HEK293 (cell line): ENCODE results near the gene ANO6.

Experiments
- CTCF ChIA-PET: fragments of 350-600 bp; formaldehyde crosslinking; extraction: SDS; loops from one replicate; lab custom pipeline; 2021; ENCODE audit warnings: antibody characterized with exemption; lab: Yijun Ruan, JAX
- POLR2A ChIA-PET: fragments of 300-600 bp; formaldehyde crosslinking; extraction: SDS; loops from one replicate; lab custom pipeline; 2020; ENCODE audit warnings: antibody characterized with exemption, inconsistent platforms; lab: Yijun Ruan, JAX
- H3K27ac ChIP-seq: fragments of 200-500 bp; sonication (Bioruptor generic); 2 replicates; pipeline ENCODE4 v1.5.1; 2014; ENCODE audit warnings: low read depth, low read length, control low read depth, inconsistent platforms; ENCODE audit errors: extremely low read depth
- H3K36me3 ChIP-seq, 2 experiments: fragments of 200-500 bp in 1 of 2; sonication (Bioruptor generic) in 1 of 2; 1 replicate in 1 of 2; 2 replicates in 1 of 2; pipeline ENCODE4 v1.5.1; 2014 to 2017; ENCODE audit warnings: inconsistent platforms in 2 of 2, low read length in 2 of 2; ENCODE audit not compliant: control insufficient read depth in 2 of 2, insufficient read depth in 1 of 2
- H3K4me1 ChIP-seq: fragments of 200-500 bp; sonication (Bioruptor generic); 2 replicates; pipeline ENCODE4 v1.5.1; 2014; ENCODE audit warnings: mild to moderate bottlenecking, low read length, inconsistent platforms; ENCODE audit not compliant: control insufficient read depth, insufficient read depth
- H3K4me3 ChIP-seq: 2 replicates; pipeline ENCODE4 v1.5.1; 2011; ENCODE audit warnings: low read depth, mild to moderate bottlenecking, control low read depth, low read length, moderate library complexity
- H3K9me3 ChIP-seq: fragments of 200-500 bp; sonication (Bioruptor generic); 2 replicates; pipeline ENCODE4 v1.5.1; 2014; ENCODE audit warnings: low read depth, low read length, inconsistent platforms; ENCODE audit not compliant: control insufficient read depth, insufficient read depth
- AEBP2 ChIP-seq: fragments of 450-650 bp; formaldehyde crosslinking; IDR thresholded peaks from 2 replicates; pipeline ENCODE4 v1.5.1; 2016; ENCODE audit warnings: missing biosample characterization, missing genetic modification characterization, borderline replicate concordance
- GLIS1 ChIP-seq: fragments of 450-650 bp; formaldehyde crosslinking; IDR thresholded peaks from 2 replicates; pipeline ENCODE4 v1.5.1; 2016; ENCODE audit warnings: missing biosample characterization, missing genetic modification characterization
- KLF10 ChIP-seq: fragments of 450-650 bp; IDR thresholded peaks from 2 replicates; pipeline ENCODE4 v1.5.1; 2018; ENCODE audit warnings: missing biosample characterization, mild to moderate bottlenecking, missing genetic modification characterization
- KLF8 ChIP-seq: fragments of 450-650 bp; formaldehyde crosslinking; IDR thresholded peaks from 2 replicates; pipeline ENCODE4 v1.5.1; 2016; ENCODE audit warnings: missing biosample characterization, missing genetic modification characterization
- OVOL3 ChIP-seq: fragments of 450-650 bp; formaldehyde crosslinking; IDR thresholded peaks from 2 replicates; pipeline ENCODE4 v1.5.1; 2016; ENCODE audit warnings: missing biosample characterization, missing genetic modification characterization
- ZBTB10 ChIP-seq: fragments of 450-650 bp; formaldehyde crosslinking; IDR thresholded peaks from 2 replicates; pipeline ENCODE4 v1.5.1; 2016; ENCODE audit warnings: missing biosample characterization, missing genetic modification characterization
- ZBTB6 ChIP-seq: fragments of 450-650 bp; formaldehyde crosslinking; IDR thresholded peaks from 2 replicates; pipeline ENCODE4 v1.5.1; 2017; ENCODE audit warnings: missing biosample characterization, missing genetic modification characterization
- ZBTB7A ChIP-seq: fragments of 450-650 bp; formaldehyde crosslinking; IDR thresholded peaks from 2 replicates; pipeline ENCODE4 v1.5.1; 2016; ENCODE audit warnings: low read depth, missing biosample characterization, missing genetic modification characterization
- ZNF132 ChIP-seq: fragments of 450-650 bp; formaldehyde crosslinking; IDR thresholded peaks from 2 replicates; pipeline ENCODE4 v1.5.1; 2017; ENCODE audit warnings: missing biosample characterization, missing genetic modification characterization, borderline replicate concordance
- ZNF175 ChIP-seq: fragments of 450-650 bp; formaldehyde crosslinking; IDR thresholded peaks from 2 replicates; pipeline ENCODE4 v1.5.1; 2016; ENCODE audit warnings: missing biosample characterization, missing genetic modification characterization
- ZNF239 ChIP-seq: fragments of 450-650 bp; formaldehyde crosslinking; IDR thresholded peaks from 2 replicates; pipeline ENCODE4 v1.5.1; 2016; ENCODE audit warnings: missing biosample characterization, missing genetic modification characterization
- ZNF280C ChIP-seq: fragments of 450-650 bp; formaldehyde crosslinking; IDR thresholded peaks from 2 replicates; pipeline ENCODE4 v1.5.1; 2016; ENCODE audit warnings: missing biosample characterization, missing genetic modification characterization
- ZNF449 ChIP-seq: fragments of 450-650 bp; formaldehyde crosslinking; IDR thresholded peaks from 2 replicates; pipeline ENCODE4 v1.5.1; 2017; ENCODE audit warnings: missing biosample characterization, mild to moderate bottlenecking, missing genetic modification characterization, moderate library complexity
- ZNF473 ChIP-seq: fragments of 450-650 bp; formaldehyde crosslinking; IDR thresholded peaks from 2 replicates; pipeline ENCODE4 v1.5.1; 2017; ENCODE audit warnings: missing biosample characterization, missing genetic modification characterization
- ZNF521 ChIP-seq: fragments of 450-650 bp; formaldehyde crosslinking; IDR thresholded peaks from 2 replicates; pipeline ENCODE4 v1.5.1; 2017; ENCODE audit warnings: missing biosample characterization, mild to moderate bottlenecking, missing genetic modification characterization
- ZNF664 ChIP-seq: fragments of 450-650 bp; formaldehyde crosslinking; IDR thresholded peaks from 2 replicates; pipeline ENCODE4 v1.5.1; 2016; ENCODE audit warnings: missing biosample characterization, missing genetic modification characterization
- ZNF830 ChIP-seq: fragments of 450-650 bp; IDR thresholded peaks from 2 replicates; pipeline ENCODE4 v1.5.0; 2018; ENCODE audit warnings: missing biosample characterization, missing genetic modification characterization, low read depth, mild to moderate bottlenecking, moderate library complexity
- ZNF837 ChIP-seq: fragments of 450-650 bp; formaldehyde crosslinking; IDR thresholded peaks from 2 replicates; pipeline ENCODE4 v1.5.1; 2016; ENCODE audit warnings: missing biosample characterization, missing genetic modification characterization

ANO6 gene

GRCh38 chr12:45348311-45348710 is 132.4 kb downstream of the ANO6 start:
- no peaks in the 10 kb centered on the region for H3K9me3 ChIP-seq
- peaks cover 0 to 24% of the 10 kb centered on the region in 2 experiments; a peak in 2 of 3 replicates for H3K36me3 ChIP-seq
- H3K4me1 ChIP-seq: no peaks in the 10 kb centered on the region; the same call in 1 of the 2 replicates
- ChIA-PET CTCF (no interaction called here), POLR2A (no interaction called here)
- no peak overlapping the region for H3K27ac ChIP-seq
- no peak overlapping the region for H3K4me3 ChIP-seq
- TF ChIP-seq ZNF449 (no peak), ZNF239 (tag by site-specific recombination) (no peak), ZNF664 (no peak), ZNF175 (tag by site-specific recombination) (no peak), ZNF473 (tag by site-specific recombination) (no peak), ZBTB6 (tag by site-specific recombination) (no peak), GLIS1 (tag by site-specific recombination) (no peak), ZNF830 (tag by site-specific recombination) (no peak), ZNF521 (tag by site-specific recombination) (no peak), ZNF837 (tag by site-specific recombination) (no peak), ZBTB10 (tag by site-specific recombination) (no peak), OVOL3 (tag by site-specific recombination) (no peak), KLF10 (tag by site-specific recombination) (no peak), AEBP2 (tag by site-specific recombination) (no peak), ZNF132 (tag by site-specific recombination) (no peak), ZNF280C (tag by site-specific recombination) (no peak), ZBTB7A (tag by site-specific recombination) (no peak), KLF8 (tag by site-specific recombination) (no peak)
